Stomach (tissue), 4 donors: ENCODE measurements around the gene ACP5.
"Not testable (repeated sequence)": the region's sequence is repeated elsewhere in the genome, so short reads cannot be mapped to it uniquely, and the experiment has no call there.

Experiments
- EP300 ChIP-seq: sonication (generic); formaldehyde crosslinking; IDR thresholded peaks from one replicate; pipeline ENCODE4 v1.6.1; 2017; ENCODE audit warnings: antibody characterized with exemption
- POLR2A ChIP-seq, 4 donors: fragments of 450-650 bp; IDR thresholded peaks; one replicate each; pipeline ENCODE4 v1.6.1; 2016; ENCODE audit warnings: antibody characterized with exemption in 4 of 4, control low read depth in 2 of 4, mild to moderate bottlenecking in 1 of 4, moderate library complexity in 1 of 4
- POLR2AphosphoS5 ChIP-seq, 3 donors: sonication (generic); formaldehyde crosslinking; IDR thresholded peaks; one replicate each; pipeline ENCODE4 v1.6.1; 2016; ENCODE audit warnings: antibody characterized with exemption in 3 of 3
- TF ChIP-seq, protein P1 (sequence below), 7 experiments: fragments of 450-650 bp in 4 of 7; fragments of 200-600 bp in 3 of 7; sonication (generic) in 3 of 7; IDR thresholded peaks; one replicate each; pipeline ENCODE4 v1.5.1; 2016 to 2019; ENCODE audit warnings: antibody characterized with exemption in 7 of 7, control low read depth in 2 of 7, mild to moderate bottlenecking in 1 of 7

DNA sequence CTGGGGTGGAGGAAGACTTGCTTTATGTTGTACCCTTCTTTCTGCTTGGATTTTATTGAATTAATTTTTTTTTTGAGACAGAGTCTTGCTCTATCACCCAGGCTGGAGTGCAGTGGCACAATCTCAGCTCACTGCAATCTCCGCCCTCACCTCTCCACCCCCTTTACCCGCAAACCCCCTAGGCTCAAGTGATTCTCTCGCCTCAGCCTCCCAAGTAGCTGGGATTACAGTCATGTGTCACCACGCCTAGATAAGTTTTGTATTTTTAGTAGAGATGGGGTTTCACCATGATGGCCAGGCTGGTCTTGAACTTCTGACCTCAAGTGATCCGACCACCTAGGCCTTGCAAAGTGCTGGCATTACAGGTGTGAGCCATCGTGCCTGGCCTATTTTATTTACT lies 4.1 kb downstream of the ACP5 start:
- TF ChIP-seq, protein P1, sequence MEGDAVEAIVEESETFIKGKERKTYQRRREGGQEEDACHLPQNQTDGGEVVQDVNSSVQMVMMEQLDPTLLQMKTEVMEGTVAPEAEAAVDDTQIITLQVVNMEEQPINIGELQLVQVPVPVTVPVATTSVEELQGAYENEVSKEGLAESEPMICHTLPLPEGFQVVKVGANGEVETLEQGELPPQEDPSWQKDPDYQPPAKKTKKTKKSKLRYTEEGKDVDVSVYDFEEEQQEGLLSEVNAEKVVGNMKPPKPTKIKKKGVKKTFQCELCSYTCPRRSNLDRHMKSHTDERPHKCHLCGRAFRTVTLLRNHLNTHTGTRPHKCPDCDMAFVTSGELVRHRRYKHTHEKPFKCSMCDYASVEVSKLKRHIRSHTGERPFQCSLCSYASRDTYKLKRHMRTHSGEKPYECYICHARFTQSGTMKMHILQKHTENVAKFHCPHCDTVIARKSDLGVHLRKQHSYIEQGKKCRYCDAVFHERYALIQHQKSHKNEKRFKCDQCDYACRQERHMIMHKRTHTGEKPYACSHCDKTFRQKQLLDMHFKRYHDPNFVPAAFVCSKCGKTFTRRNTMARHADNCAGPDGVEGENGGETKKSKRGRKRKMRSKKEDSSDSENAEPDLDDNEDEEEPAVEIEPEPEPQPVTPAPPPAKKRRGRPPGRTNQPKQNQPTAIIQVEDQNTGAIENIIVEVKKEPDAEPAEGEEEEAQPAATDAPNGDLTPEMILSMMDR (IDR thresholded peaks at IDR 0.05) = not testable (repeated sequence)
- not testable (repeated sequence) for TF ChIP-seq POLR2AphosphoS5 (IDR thresholded peaks at IDR 0.05); EP300; POLR2A (IDR thresholded peaks at IDR 0.05)
